Left ventricle myocardium superior (tissue), 1 donor: ENCODE data around the gene RASSF5. TPM values are rescaled to one million over a fixed set of nuclear protein-coding genes. Genes with fewer than 3 reads are reported as not detected.

Experiments
- ATAC-seq: fragments of 200-7000 bp; cut with Tn5 transposase; one replicate; pipeline ENCODE4 v1.9.1; 2020; ENCODE audit warnings: mild to moderate bottlenecking, moderate library complexity
- DNase-seq: peaks from one replicate; pipeline ENCODE4 v3.0.0-alpha.2; 2020
- intact Hi-C: fragments of 100-400 bp; cut with micrococcal nuclease; formaldehyde crosslinking; loops from one replicate; pipeline ENCODE4 v1.11.0; 2022
- total RNA-seq: library from RNA; stranded (reverse); fragmentation: NEBNext Ultra II Directional; extraction: Animal tissue kit (Norgen Biotek cat#: 25700); gene quantifications from one replicate; pipeline ENCODE4 v1.2.1, GENCODE V29; 2021
- donor health status: DM: no; HTN: yes; CAD: no; lungs with severe emphysema.

Gene RASSF5
- total RNA-seq, 1 donor from 2014 or later: 4.2 TPM

- ATAC-seq (peak; percentile 78), DNase-seq (peak; percentile 90)
- intact Hi-C loops: no loop called here
These were observed 49.7 kb downstream of the RASSF5 start for GRCh38 chr1:206556750-206557635.

DNA sequence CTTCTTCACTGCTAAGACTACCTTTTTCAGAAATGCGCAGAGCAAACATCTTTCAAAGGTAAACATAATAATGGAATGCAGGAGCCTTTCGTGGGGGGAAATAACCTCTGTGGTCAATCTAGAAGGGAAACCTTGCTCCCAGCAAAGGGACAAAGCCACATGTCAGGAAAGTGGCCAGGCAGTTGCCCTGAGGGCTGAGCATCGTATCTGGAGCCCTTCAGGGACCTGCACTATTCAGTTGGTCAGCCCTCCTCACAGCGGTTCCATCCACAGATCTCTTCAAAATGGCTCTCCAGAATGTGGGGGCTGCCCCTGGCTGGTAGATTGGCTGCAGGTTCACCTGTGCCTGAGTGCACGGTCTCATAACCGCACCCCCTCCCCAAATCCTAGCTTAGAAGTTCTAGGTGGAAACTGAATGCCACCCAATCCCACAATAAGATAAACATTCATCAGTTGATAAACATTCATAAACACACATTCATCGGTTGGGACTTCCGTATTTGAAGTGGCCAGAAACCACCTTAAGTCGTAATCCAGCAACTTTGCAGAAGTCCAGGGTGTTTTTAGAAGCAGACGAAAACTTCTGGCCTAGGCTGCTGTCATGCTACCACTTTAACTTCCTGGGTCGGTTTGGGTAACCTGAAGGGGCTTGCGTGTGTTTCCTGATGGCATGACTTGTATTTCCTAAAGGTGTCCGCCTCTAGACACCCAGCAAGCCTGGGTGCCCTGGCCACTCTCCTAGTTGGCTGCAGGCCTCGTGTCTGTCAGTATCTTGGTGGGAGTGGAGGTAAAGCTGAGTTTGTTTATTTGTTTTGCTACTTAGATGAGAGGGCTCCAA, 50.5 kb downstream of the RASSF5 start:
- ATAC-seq: no peak
- DNase-seq: no peak
- intact Hi-C loops: no loop called here

DNA sequence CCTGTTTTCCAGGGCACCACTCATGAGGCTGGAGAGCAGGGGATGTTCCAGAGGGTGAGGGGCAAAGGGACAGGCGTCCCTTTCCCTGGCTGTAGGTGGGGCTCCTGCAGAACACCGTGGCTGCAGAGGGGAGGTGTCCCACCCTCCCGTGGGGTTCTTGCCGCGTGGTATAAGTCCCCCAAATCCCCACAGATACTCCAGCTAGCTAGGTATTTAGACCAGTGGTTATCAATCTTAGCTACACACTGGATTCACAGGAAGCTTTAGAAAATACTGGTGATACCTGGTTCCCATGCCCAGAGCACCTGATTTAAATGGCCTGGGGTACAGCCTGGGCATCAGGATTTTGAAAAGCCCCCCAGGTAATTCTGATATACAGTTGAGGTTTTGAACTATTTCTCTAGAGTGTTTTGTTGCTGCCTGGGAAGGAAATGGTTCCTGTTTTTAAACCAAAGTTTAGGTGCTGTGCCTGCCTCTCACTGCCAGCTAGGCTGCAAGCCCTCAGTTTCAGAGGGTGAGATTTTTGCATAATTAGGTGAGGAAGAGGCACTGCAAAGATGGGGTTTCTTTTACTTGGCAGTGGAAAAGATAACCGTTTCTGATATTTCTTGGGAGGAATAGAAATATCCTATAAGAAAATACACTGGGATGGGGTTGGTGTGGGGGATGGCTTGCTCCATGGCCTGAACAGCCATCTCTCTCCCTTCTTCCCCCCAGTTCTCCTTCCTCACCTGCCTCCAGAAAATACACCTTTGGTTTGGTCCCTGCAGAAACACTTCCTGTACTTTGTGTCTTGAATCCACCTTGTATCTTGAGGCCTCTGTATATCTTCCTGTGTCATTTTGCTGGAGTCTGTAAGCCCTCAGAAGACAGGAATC, 51.7 kb downstream of the RASSF5 start:
- intact Hi-C loops: no loop called here
- DNase-seq (no peak), ATAC-seq (no peak)

DNA sequence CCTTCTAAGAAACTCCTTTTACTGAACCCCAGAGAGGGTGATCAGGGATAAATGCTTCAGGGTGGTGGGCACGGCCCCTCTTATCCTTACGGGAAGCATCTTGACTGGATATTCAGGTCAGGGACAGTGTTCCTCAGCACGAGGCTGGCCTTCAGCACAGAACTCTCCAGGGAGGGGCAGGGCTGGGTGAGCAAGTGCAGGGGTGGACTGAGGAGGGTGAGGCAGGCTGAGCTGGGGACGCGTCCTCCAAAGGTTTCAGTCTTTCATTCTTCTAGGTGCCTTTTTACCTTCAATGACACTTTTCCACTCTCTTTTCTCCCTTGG, 52.3 kb downstream of the RASSF5 start:
- no peak for ATAC-seq
- intact Hi-C loops: no loop called here
- no peak for DNase-seq

DNA sequence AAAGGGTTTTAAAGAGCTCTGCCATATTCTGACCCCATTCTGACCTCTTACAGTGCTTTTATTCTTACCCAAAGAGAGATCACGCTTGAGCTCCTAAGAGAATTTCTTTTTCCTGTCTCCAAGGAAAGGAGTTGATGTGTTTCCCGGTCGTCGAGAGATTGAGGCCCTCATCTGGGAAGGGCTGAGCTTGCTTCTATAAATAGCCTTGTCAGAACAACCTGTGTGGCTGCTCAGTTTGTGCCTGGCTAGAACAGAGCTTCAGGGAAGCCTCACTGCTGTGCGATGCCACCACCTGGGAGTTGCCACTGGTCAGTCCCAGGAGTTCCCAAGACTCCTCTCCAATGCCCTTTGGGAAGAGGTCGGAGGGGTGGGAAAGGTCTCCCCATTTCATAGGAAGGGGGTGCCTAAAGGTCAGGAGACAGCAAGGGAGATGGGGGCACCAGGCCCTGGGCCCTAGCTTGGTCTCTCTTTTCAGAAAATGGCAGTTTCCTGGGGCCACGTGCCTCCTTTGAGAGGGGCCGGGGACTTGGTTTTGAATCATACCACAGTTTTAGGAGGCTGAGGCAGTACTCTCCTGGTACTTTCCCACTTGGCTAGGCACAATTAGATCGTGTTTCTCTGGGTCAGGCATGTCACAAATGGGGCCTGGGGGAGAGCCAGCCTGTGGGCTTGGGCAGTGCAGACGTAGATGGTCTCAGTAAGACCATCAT, 52.8 kb downstream of the RASSF5 start:
- ATAC-seq: peak; percentile 66
- no peak for DNase-seq
- intact Hi-C loops: no loop called here

- intact Hi-C loops: no loop called here
- ATAC-seq: no peak
- no peak for DNase-seq
These were observed 56.3 kb downstream of the RASSF5 start for GRCh38 chr1:206563367-206564207.

DNA sequence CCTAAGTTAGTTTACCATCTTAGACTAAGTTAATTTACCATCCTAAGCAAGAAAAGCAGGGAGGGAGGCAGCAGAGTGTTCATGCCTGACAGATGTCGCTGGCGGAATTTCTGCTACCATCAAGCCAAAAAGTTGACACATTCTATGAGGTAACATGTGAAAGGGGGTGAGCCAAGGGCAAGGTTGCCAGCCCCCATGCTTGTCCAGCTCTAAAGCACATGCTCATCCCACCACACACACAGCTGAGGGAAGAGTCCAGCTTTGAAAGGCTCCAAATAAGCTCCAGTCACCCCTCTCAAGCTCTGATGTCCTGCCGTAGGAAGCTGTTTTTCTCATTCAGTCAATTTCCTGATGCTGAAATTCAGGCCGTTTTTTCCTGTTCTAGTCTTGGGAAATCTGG, 58.7 kb downstream of the RASSF5 start:
- DNase-seq (no peak), ATAC-seq (no peak)
- intact Hi-C loops: no loop called here

- DNase-seq (no peak), ATAC-seq (no peak)
- intact Hi-C loops: no loop called here
These were observed 59.7 kb downstream of the RASSF5 start for GRCh38 chr1:206566999-206567398.

GRCh38 chr1:206568256-206568655, 60.9 kb downstream of the RASSF5 start:
- intact Hi-C loops: no loop called here
- DNase-seq: no peak
- no peak for ATAC-seq

DNA sequence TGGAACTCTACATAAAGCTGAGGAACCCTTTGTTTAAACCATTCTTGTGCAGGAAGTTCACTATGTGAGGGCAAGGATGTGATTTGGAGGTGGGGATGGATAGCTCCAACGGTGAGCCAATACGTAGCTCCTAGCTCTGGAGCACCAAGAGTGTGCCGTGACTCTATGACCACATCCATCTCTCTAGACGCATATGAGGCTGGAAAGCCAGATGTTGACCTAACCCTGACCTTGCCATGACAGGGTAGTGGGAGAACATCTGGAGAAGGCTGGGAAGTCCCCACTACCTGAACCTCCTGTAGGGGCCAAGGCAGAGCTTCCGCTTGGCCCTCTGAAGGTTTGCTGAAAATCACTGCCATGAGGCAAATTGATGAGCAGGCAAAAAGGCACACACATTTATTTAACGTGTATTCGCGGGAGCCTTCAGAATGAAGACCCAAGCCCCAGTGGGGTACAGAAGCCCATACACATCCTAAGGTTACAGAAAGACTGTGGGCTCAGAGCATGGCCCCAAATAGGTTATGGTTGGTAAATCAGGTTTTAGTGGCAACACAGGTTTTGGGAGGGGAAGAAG, 61.5 kb downstream of the RASSF5 start:
- intact Hi-C loops: no loop called here
- ATAC-seq (no peak), DNase-seq (no peak)

DNA sequence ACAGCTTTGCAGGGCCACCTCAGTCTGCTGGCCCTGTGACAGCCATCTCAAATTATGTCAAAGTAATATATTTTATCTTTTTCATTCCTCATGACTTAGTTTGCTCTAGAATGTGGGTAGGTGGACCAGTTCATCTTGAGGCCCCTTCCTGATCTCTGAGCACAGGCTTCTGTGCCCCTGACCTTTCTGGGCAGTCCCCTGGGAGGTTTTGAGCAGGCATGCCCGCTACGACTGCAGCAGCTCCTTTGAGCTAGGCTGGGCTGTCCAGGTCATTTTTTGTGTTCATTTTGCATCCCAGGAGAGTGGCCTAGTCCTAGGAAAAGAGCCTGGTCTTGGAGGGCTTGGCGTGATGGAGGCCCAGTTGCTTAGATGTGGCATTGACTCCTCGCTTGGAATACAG, 62.2 kb downstream of the RASSF5 start:
- no peak for DNase-seq
- no peak for ATAC-seq
- intact Hi-C loops: no loop called here

DNA sequence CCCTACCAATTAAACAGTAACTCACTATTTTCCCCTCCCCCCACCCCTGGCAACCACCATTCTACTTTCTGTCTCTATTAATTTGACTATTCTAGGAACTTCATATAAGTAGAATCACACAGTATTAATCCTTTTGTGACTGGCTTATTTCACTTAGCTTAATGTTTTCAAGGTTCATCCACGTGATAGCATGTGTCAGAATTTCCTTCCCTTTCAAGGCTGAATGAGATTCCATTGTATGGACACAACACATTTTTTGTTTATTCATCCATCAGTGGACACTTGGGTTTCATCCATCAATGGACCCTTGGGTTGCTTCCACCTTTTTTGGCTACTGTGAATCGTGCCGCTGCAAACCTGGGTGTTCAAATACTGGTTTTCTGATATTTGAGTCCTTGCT, 63.2 kb downstream of the RASSF5 start:
- no peak for ATAC-seq
- DNase-seq: no peak
- intact Hi-C loops: loop anchor here (10.0 kb wide), 1 partner anchor 646 kb away; no protein-coding TSS in a partner anchor

GRCh38 chr1:206572835-206573234, 65.5 kb downstream of the RASSF5 start:
- ATAC-seq: no peak
- no peak for DNase-seq
- intact Hi-C loops: loop anchor here (10.0 kb wide), 1 partner anchor 648 kb away; no protein-coding TSS in a partner anchor

DNA sequence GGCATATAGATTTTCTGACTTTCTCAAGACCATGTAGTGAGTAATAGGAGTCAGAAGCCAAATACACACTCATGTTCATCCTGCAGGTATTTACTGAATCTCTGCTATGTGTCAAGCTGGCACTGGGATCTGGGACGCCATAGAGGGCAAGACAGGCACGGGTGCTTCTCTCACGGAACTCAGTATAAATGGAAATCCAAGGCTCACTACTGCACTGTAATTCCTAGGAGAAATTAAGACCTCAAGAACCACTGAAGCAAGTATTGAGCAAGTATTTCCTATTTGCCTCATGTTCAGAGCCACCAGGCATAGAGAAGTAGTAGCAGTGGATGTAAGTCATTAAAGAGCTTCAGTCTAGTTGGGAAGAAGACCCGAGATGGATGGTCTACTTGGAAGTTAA, 66.0 kb downstream of the RASSF5 start:
- ATAC-seq: no peak
- no peak for DNase-seq
- intact Hi-C loops: loop anchor here (10.0 kb wide), 1 partner anchor 649 kb away; no protein-coding TSS in a partner anchor

DNA sequence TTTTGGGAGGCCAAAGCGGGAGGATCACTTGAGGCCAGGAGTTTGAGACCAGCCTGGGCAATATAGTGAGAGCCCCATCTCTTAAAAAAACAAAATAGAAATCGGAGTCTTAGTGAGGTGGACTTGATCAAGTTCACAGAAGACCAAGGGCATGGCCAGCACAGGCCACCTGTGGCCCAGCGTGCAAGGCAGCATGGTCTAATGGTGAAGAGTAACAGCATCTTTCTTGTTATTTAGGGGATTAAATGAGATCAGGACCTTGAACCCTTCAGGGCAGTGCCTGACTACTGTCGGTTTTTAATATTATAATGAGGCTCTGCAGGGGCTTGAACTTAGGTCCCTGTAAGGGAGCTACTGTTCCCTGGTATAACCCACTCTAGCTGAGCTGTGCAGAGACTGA, 66.4 kb downstream of the RASSF5 start:
- ATAC-seq (no peak), DNase-seq (no peak)
- intact Hi-C loops: loop anchor here (10.0 kb wide), 1 partner anchor 649 kb away; no protein-coding TSS in a partner anchor

DNA sequence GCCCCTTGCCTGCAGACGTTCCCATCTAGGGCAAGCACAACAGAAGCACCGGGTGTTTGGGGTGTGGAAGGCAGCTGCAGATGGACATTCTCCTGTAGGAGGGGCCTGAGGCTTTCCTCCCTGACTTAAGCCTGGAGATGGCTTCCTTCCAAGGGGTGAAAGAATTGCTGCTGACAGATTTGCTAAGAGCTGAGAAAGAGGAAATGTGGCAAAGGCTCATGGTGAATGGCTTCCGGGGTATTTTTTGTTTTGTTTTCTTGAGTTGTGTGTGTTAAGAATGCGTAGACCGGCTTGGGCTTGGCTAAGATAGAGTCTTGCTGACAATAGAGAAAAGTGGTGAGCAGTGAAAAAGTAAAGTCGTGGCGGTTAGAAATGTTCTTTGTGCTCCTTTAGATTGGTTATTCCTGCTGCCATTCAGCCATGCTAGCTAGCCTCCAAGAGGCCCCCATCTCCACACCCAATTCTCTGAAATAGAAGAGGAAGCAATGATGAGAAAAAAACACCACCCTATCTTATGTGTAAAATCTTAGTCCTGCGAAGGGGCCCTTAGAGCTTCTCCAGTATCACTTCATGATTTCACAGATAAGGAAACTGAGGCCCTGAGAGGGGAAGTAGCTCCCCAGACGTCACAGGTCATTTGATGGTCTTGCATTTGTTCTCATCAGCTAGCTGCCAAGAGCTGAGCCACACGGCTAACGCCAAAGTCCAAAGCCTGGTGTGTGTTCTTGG, 68.0 kb downstream of the RASSF5 start:
- DNase-seq (peak; percentile 43), ATAC-seq (peak; percentile 69)
- intact Hi-C loops: loop anchor here (10.0 kb wide), 1 partner anchor 651 kb away; no protein-coding TSS in a partner anchor
